Erythroblast (primary cell): ENCODE measurements around the gene CACNA1C.

Source experiments
- GATA1 ChIP-seq: IDR thresholded peaks from 2 replicates; pipeline ENCODE4 v1.6.1; 2011; ENCODE audit warnings: low read depth, mild to moderate bottlenecking, control low read depth, low read length, moderate library complexity
- POLR2A ChIP-seq: IDR thresholded peaks from 2 replicates; pipeline ENCODE4 v1.6.1; 2011; ENCODE audit warnings: mild to moderate bottlenecking, low read length

DNA sequence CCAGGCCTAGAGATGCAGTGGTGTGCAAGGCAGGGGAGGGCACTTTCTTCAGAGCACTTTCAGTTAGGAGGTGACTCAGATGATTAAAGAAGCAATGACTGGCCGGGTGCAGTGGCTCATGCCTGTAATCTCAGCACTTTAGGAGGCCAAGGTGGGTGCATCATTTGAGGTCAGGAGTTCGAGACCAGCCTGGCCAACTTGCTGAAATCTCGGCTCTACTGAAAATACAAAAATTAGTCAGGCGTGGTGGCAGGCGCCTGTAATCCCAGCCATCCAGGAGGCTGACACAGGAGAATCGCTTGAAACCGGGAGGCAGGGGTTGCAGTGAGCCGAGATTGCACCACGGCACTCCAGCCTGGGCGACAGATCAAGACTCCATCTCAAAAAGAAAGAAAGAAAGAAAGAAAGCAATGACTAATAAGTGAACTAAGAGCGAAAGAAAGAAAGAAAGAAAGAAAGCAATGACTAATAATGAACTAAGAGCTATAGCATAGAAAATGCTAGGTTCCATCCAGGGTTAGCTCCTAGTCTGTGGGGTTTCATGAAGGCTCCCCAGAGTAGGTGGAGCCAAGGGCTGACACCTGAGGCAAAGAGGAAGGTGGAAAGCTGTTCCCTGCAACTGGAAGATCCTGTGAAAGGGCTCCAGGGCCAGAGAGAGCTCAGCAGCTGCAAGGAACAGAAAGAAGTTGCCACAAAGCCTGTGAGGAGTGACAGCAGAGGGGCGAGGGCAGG is 334.5 kb downstream of the CACNA1C start:
- TF ChIP-seq POLR2A: no peak
- TF ChIP-seq GATA1: no peak
